Panc1 (cell line): ENCODE results near the gene FCHSD2. TPM values are rescaled to one million over a fixed set of nuclear protein-coding genes. Genes with fewer than 3 reads are reported as not detected.

Experiments used
- ATAC-seq: fragments of 200-7000 bp; cut with Tn5 transposase; 2 replicates; pipeline ENCODE4 v1.9.1; 2020; ENCODE audit warnings: mild to moderate bottlenecking, moderate library complexity
- BruUV-seq: library from RNA; stranded (reverse); fragments of 400-500 nt; replicated peaks from 2 replicates; lab custom pipeline; 2021; lab: Mats Ljungman, UMichigan
- CTCF ChIA-PET: fragments of 300-600 bp; sonication (Branson Sonifier 250); formaldehyde crosslinking; loops from one replicate; lab custom pipeline; 2022; ENCODE audit warnings: antibody characterized with exemption; lab: Charles Lee
- POLR2A ChIA-PET: fragments of 300-600 bp; sonication (Branson Sonifier 250); formaldehyde crosslinking; loops from one replicate; lab custom pipeline; 2022; ENCODE audit warnings: antibody characterized with exemption; lab: Charles Lee
- DNase-seq: peaks from one replicate; pipeline ENCODE4 v3.0.0-alpha.2; 2010; ENCODE audit warnings: low read depth, low spot score
- H3K27ac ChIP-seq: 2 replicates; pipeline ENCODE4 v1.5.1; 2011; ENCODE audit warnings: mild to moderate bottlenecking, low read length, inconsistent platforms
- H3K27me3 ChIP-seq: fragments of 200-500 bp; sonication (Bioruptor generic); 2 replicates; pipeline ENCODE4 v1.6.0; 2014; ENCODE audit warnings: low read length, inconsistent platforms; ENCODE audit not compliant: control insufficient read depth, insufficient read depth
- H3K36me3 ChIP-seq: fragments of 200-500 bp; sonication (Bioruptor generic); 2 replicates; pipeline ENCODE4 v1.5.1; 2014; ENCODE audit warnings: inconsistent platforms, mild to moderate bottlenecking, low read length, moderate library complexity; ENCODE audit not compliant: control insufficient read depth, insufficient read depth
- H3K4me1 ChIP-seq: 2 replicates; pipeline ENCODE4 v1.5.1; 2011; ENCODE audit warnings: inconsistent platforms, mild to moderate bottlenecking, low read length, moderate library complexity; ENCODE audit not compliant: control insufficient read depth, insufficient read depth
- H3K4me3 ChIP-seq, 2 experiments: 2 replicates each; pipeline ENCODE4 v1.5.1; 2011 to 2012; ENCODE audit warnings: low read depth in 2 of 2, low read length in 2 of 2, mild to moderate bottlenecking in 2 of 2, inconsistent platforms in 1 of 2, moderate library complexity in 1 of 2
- H3K9me3 ChIP-seq: fragments of 200-500 bp; sonication (Bioruptor generic); 2 replicates; pipeline ENCODE4 v1.5.1; 2014; ENCODE audit warnings: low read depth, mild to moderate bottlenecking, inconsistent platforms, low read length, moderate library complexity; ENCODE audit not compliant: control insufficient read depth, insufficient read depth
- CTCF ChIP-seq: fragments of 450-650 bp; IDR thresholded peaks from 2 replicates; pipeline ENCODE4 v1.5.1; 2017; ENCODE audit warnings: mild to moderate bottlenecking
- POLR2AphosphoS5 ChIP-seq: IDR thresholded peaks from 2 replicates; pipeline ENCODE4 v1.6.1; 2012; ENCODE audit warnings: mild to moderate bottlenecking, low read depth, low read length, moderate library complexity
- REST ChIP-seq, 2 experiments: IDR thresholded peaks; 2 replicates each; pipeline ENCODE4 v1.6.1; 2011 to 2012; ENCODE audit warnings: low read depth in 2 of 2, control low read depth in 1 of 2, low read length in 1 of 2, mild to moderate bottlenecking in 1 of 2, moderate library complexity in 1 of 2; ENCODE audit not compliant: insufficient read depth in 1 of 2
- SIN3A ChIP-seq: IDR thresholded peaks from 2 replicates; pipeline ENCODE4 v1.6.1; 2012; ENCODE audit warnings: low read depth, mild to moderate bottlenecking, low read length, moderate library complexity, borderline replicate concordance; ENCODE audit not compliant: insufficient read depth
- TCF7L2 ChIP-seq: IDR thresholded peaks from 2 replicates; pipeline ENCODE4 v1.6.1; 2011; ENCODE audit warnings: mild to moderate bottlenecking, low read depth, low read length, inconsistent platforms
- in situ Hi-C: cut with HindIII; loops from 2 replicates; pipeline ENCODE4 v1.10.0; 2016; ENCODE audit warnings: low sequenced_read_pairs, low pct_unique_long_range_greater_than_20kb
- intact Hi-C: fragments of 100-400 bp; cut with micrococcal nuclease; formaldehyde crosslinking; loops from one replicate; pipeline ENCODE4 v1.10.0; 2022; ENCODE audit not compliant: unreplicated experiment
- total RNA-seq: library from RNA; stranded (reverse); gene quantifications from one replicate; pipeline ENCODE4 v1.2.1, GENCODE V29; 2021; ENCODE audit not compliant: unreplicated experiment

The FCHSD2 gene
- total RNA-seq, 1 experiment from 2014 or later: 31.8 TPM

GRCh38 chr11:73168925-73169579 lies 26.9 kb upstream of the FCHSD2 start:
- intact Hi-C loops: no loop called here
- ChIA-PET POLR2A (interaction anchor here (0.5 kb wide), 1 partner anchor 37 kb away, joined by 24 read pairs; no protein-coding TSS in a partner anchor), CTCF (interaction anchor here (0.6 kb wide), 2 partner anchors 86 to 710 kb away, joined by 3 to 4 read pairs; no protein-coding TSS in a partner anchor)
- no peak for DNase-seq
- Histone ChIP-seq H3K4me3 (no peak overlapping the region), H3K36me3 (no peaks in the 10 kb centered on the region), H3K27me3 (no peaks in the 10 kb centered on the region; the same call in 1 of the 2 replicates), H3K4me1 (no peaks in the 10 kb centered on the region), H3K27ac (no peak overlapping the region), H3K9me3 (no peaks in the 10 kb centered on the region)
- TF ChIP-seq TCF7L2: no peak
- no peak for TF ChIP-seq SIN3A
- TF ChIP-seq CTCF: no peak
- no peak for TF ChIP-seq POLR2AphosphoS5
- no peak for TF ChIP-seq REST (IDR thresholded peaks at IDR 0.05; ENCODE audit: insufficient read depth in 1 of 2, low read depth in 2 of 2, low read length in 1 of 2)
- no peak; the same call in 1 of the 2 replicates for ATAC-seq
- no TSS peak for BruUV-seq
- in situ Hi-C loops: no loop called here

- CTCF ChIA-PET: no interaction called here
Measured at GRCh38 chr11:73167363-73167954, 25.3 kb upstream of the FCHSD2 start.

More at GRCh38 chr11:73167363-73167954, 25.3 kb upstream of the FCHSD2 start:
- Histone ChIP-seq H3K27ac (no peak overlapping the region), H3K4me3 (no peak overlapping the region), H3K4me1 (no peaks in the 10 kb centered on the region), H3K36me3 (no peaks in the 10 kb centered on the region), H3K9me3 (no peaks in the 10 kb centered on the region), H3K27me3 (no peaks in the 10 kb centered on the region; the same call in 1 of the 2 replicates)
- ATAC-seq (no peak), DNase-seq (no peak)
- BruUV-seq: no TSS peak
- in situ Hi-C loops: no loop called here
- intact Hi-C loops: no loop called here
- POLR2A ChIA-PET: interaction anchor here (0.6 kb wide), 1 partner anchor 187 kb away, joined by 3 read pairs; no protein-coding TSS in a partner anchor
- TF ChIP-seq REST (IDR thresholded peaks at IDR 0.05; ENCODE audit: insufficient read depth in 1 of 2, low read depth in 2 of 2, low read length in 1 of 2) (no peak), POLR2AphosphoS5 (no peak), TCF7L2 (no peak), SIN3A (no peak), CTCF (no peak)
